22Rv1 (cell line): Measurements from ENCODE around the gene CPOX.

Source experiments
- ZFX ChIP-seq: fragments of 450-650 bp; IDR thresholded peaks from 2 replicates; pipeline ENCODE4 v1.6.1; 2017; ENCODE audit warnings: antibody characterized with exemption, borderline replicate concordance
- TF ChIP-seq, protein P1 (sequence below): fragments of 450-650 bp; IDR thresholded peaks from 2 replicates; pipeline ENCODE4 v1.5.1; 2017; ENCODE audit warnings: mild to moderate bottlenecking

DNA sequence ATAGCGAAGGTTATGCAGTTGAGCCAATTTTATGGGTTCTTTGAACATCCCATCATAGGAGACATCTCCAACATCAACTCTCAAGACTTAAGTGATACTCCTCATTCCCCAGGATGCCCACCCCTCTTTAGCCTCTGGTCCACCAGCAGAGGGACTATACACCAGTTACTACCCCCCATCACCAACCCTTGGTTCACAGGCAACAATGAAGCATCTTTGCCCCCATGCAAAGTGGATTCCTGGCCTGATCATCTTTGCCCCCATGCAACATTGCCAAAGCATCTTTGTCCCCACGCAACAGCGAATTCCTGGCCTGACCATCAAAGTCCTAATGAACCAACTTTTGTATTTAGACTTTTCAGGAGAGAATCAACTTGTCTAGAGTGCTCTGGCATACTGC, 42.6 kb downstream of the CPOX start:
- TF ChIP-seq, protein P1, sequence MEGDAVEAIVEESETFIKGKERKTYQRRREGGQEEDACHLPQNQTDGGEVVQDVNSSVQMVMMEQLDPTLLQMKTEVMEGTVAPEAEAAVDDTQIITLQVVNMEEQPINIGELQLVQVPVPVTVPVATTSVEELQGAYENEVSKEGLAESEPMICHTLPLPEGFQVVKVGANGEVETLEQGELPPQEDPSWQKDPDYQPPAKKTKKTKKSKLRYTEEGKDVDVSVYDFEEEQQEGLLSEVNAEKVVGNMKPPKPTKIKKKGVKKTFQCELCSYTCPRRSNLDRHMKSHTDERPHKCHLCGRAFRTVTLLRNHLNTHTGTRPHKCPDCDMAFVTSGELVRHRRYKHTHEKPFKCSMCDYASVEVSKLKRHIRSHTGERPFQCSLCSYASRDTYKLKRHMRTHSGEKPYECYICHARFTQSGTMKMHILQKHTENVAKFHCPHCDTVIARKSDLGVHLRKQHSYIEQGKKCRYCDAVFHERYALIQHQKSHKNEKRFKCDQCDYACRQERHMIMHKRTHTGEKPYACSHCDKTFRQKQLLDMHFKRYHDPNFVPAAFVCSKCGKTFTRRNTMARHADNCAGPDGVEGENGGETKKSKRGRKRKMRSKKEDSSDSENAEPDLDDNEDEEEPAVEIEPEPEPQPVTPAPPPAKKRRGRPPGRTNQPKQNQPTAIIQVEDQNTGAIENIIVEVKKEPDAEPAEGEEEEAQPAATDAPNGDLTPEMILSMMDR: no peak
- TF ChIP-seq ZFX: no peak
